Trophoblast cell (in vitro differentiated cells and primary cell): ENCODE measurements around the gene SEMA4C.

Experiments
- DNase-seq, 2 donors: peaks; one replicate each; pipeline ENCODE4 v3.0.0-alpha.2; 2016
- H2AFZ ChIP-seq: 2 replicates; pipeline ENCODE4 v1.6.1; 2013; ENCODE audit warnings: low read length, moderate library complexity, mild to moderate bottlenecking; ENCODE audit not compliant: insufficient read depth, poor library complexity
- H2AK5ac ChIP-seq: 2 replicates; pipeline ENCODE4 v1.6.1; 2013; ENCODE audit warnings: mild to moderate bottlenecking, low read length
- H2BK120ac ChIP-seq: 2 replicates; pipeline ENCODE4 v1.6.1; 2013; ENCODE audit warnings: low read length, mild to moderate bottlenecking, moderate library complexity; ENCODE audit not compliant: insufficient read depth, poor library complexity
- H2BK12ac ChIP-seq: 2 replicates; pipeline ENCODE4 v1.6.1; 2013; ENCODE audit warnings: mild to moderate bottlenecking, low read length, moderate library complexity
- H2BK5ac ChIP-seq: 2 replicates; pipeline ENCODE4 v1.6.1; 2013; ENCODE audit warnings: low read length, low read depth, moderate library complexity, mild to moderate bottlenecking; ENCODE audit not compliant: poor library complexity
- H3K14ac ChIP-seq: 2 replicates; pipeline ENCODE4 v1.6.1; 2013; ENCODE audit warnings: mild to moderate bottlenecking, low read length
- H3K18ac ChIP-seq: 2 replicates; pipeline ENCODE4 v1.6.1; 2013; ENCODE audit warnings: mild to moderate bottlenecking, low read length
- H3K23ac ChIP-seq: 2 replicates; pipeline ENCODE4 v1.6.1; 2013; ENCODE audit warnings: low read length
- H3K27ac ChIP-seq: 2 replicates; pipeline ENCODE4 v1.5.1; 2013; ENCODE audit warnings: low read depth, mild to moderate bottlenecking, inconsistent platforms, low read length, moderate library complexity
- H3K27me3 ChIP-seq: 2 replicates; pipeline ENCODE4 v1.6.1; 2013; ENCODE audit warnings: inconsistent platforms, mild to moderate bottlenecking, low read length, moderate library complexity; ENCODE audit not compliant: insufficient read depth
- H3K36me3 ChIP-seq, 2 experiments: 1 replicate in 1 of 2; 2 replicates in 1 of 2; pipeline ENCODE4 v1.6.1; 2013; ENCODE audit warnings: low read length in 2 of 2, mild to moderate bottlenecking in 2 of 2, moderate library complexity in 1 of 2; ENCODE audit not compliant: insufficient read depth in 2 of 2, control insufficient read depth in 1 of 2
- H3K4ac ChIP-seq: 2 replicates; pipeline ENCODE4 v1.6.1; 2013; ENCODE audit warnings: low read depth, mild to moderate bottlenecking, low read length, moderate library complexity
- H3K4me1 ChIP-seq, 2 experiments: 1 replicate in 1 of 2; 2 replicates in 1 of 2; pipeline ENCODE4 v1.6.1; 2013; ENCODE audit warnings: low read length in 2 of 2, mild to moderate bottlenecking in 2 of 2, moderate library complexity in 1 of 2; ENCODE audit not compliant: insufficient read depth in 2 of 2, control insufficient read depth in 1 of 2
- H3K4me2 ChIP-seq: 2 replicates; pipeline ENCODE4 v1.6.1; 2013; ENCODE audit warnings: inconsistent platforms, mild to moderate bottlenecking, low read length, moderate library complexity
- H3K4me3 ChIP-seq: 2 replicates; pipeline ENCODE4 v1.5.1; 2013; ENCODE audit warnings: mild to moderate bottlenecking, low read depth, low read length, inconsistent platforms
- H3K79me1 ChIP-seq: one replicate; pipeline ENCODE4 v1.6.1; 2013; ENCODE audit warnings: low read length
- H3K79me2 ChIP-seq: 2 replicates; pipeline ENCODE4 v1.6.1; 2013; ENCODE audit warnings: low read length, mild to moderate bottlenecking; ENCODE audit not compliant: control insufficient read depth, insufficient read depth, poor library complexity
- H3K9ac ChIP-seq: 2 replicates; pipeline ENCODE4 v1.6.1; 2013; ENCODE audit warnings: mild to moderate bottlenecking, low read length
- H3K9me3 ChIP-seq: 2 replicates; pipeline ENCODE4 v1.6.1; 2013; ENCODE audit warnings: low read depth, mild to moderate bottlenecking, control low read depth, inconsistent platforms, low read length; ENCODE audit not compliant: insufficient read depth
- H4K12ac ChIP-seq: 2 replicates; pipeline ENCODE4 v1.6.1; 2013; ENCODE audit warnings: low read depth, mild to moderate bottlenecking, low read length, moderate library complexity
- H4K8ac ChIP-seq: 2 replicates; pipeline ENCODE4 v1.6.1; 2013; ENCODE audit warnings: low read depth, mild to moderate bottlenecking, low read length, moderate library complexity
- H4K91ac ChIP-seq: one replicate; pipeline ENCODE4 v1.6.1; 2013; ENCODE audit warnings: low read depth, mild to moderate bottlenecking, low read length, moderate library complexity
- WGBS: extraction: QIAGEN DNeasy Blood & Tissue Kit; methylation state at CpG from one replicate; pipeline ENCODE4 v1.1.7; 2013; ENCODE audit warnings: missing lambda C conversion rate; ENCODE audit not compliant: insufficient read length, insufficient coverage; ENCODE audit errors: extremely low coverage; 5-methylcytosine and 5-hydroxymethylcytosine counted together

Gene SEMA4C

DNA sequence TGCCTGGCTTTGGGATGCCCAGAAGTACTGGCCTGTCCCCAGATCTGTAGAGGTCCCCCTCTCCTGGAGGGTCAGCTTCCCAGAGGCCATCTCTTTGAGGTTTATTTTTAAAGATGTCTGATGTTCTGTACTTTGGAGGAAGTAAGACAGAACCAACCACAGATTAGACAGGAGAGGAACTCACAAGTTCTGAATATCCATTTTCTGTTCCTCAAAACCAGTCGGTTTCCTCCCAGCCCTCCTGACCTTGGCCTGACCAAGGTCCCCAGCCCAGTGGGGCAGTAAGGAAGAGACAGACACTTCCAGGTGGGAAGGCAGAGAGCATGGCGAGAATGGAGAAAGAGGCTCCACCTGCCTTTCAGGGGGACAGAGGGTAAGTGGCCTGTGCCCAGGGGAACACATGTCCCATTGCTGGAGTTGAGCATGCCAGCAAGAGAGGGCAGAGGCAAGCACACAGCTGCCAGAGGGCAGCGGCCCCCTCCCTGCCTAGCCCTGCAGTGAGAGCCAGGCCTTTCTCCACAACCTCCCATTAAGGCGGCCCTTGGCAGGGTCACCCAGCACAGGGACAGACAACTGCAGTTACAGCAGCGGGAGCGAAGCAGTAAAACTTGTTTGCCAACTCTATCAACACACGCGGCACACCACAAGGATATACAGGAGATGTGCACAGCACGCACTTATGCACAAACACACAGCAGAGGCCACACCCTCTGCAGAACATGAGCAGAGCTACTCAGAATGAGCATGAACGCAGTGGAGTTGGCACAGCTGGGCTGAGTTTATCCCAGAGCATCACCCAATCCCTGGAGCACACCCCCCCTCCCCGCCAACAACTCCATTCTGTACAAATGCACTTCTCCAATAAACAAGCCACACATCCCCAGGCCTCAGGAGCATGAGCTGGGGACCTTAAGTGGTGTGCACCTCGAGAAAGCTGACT, 18.5 kb upstream of the SEMA4C start:
- Histone ChIP-seq H3K4me1 (peaks cover 79 to 86% of the 10 kb centered on the region in 2 experiments), H3K9me3 (peaks cover 2% of the 10 kb centered on the region), H3K4me2 (peak overlapping the region; percentile 6), H2BK5ac (peak overlapping the region; percentile 47), H3K9ac (no peak overlapping the region), H3K4ac (peak overlapping the region; percentile 38), H2AFZ (no peak overlapping the region), H3K79me1 (peaks cover 79% of the 10 kb centered on the region), H3K23ac (no peak overlapping the region), H4K91ac (peak overlapping the region; percentile 85), H3K27me3 (no peaks in the 10 kb centered on the region), H4K8ac (peak overlapping the region; percentile 40), H3K36me3 (no peaks in the 10 kb centered on the region), H4K12ac (peak overlapping the region; percentile 3), H3K18ac (peak overlapping the region; percentile 51), H3K4me3 (no peak overlapping the region), H3K79me2 (peaks cover 37% of the 10 kb centered on the region), H3K27ac (peak overlapping the region; percentile 81), H3K14ac (peak overlapping the region; percentile 52), H2AK5ac (peak overlapping the region; percentile 70), H2BK120ac (peak overlapping the region; percentile 69), H2BK12ac (peak overlapping the region; percentile 53)
- DNase-seq = peak; percentile 86 to 92
- no CpG with 5 or more reads among the region's 12 CpGs for WGBS

DNA sequence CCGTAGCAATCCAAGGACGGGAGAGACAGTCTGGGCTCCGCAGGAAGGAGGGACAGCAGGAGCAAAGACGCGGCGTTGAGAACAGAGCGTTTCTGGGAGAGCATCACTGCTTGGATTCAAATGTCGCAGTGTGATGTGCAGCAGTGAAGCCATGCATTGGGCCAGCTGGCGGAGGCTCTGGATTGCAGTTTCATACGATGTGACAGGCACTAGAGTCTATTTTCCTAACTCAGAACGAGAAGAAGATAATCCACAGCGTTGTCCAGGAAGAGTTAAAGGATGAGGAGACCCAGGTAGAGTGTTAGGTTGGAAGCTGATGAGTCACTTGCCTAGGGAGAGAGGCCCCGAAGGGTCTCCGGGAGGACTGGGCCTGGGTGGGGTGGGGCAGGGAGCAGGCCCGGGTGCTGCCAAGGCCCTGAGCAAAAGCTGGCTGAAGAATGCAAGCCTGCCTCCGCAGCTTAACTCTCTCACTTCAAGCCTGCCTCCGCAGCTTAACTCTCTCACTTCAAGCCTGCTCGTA, 17.7 kb upstream of the SEMA4C start:
- WGBS = no CpG with 5 or more reads among the region's 18 CpGs
- peak overlapping the region; percentile 38 for H3K4ac ChIP-seq

DNA sequence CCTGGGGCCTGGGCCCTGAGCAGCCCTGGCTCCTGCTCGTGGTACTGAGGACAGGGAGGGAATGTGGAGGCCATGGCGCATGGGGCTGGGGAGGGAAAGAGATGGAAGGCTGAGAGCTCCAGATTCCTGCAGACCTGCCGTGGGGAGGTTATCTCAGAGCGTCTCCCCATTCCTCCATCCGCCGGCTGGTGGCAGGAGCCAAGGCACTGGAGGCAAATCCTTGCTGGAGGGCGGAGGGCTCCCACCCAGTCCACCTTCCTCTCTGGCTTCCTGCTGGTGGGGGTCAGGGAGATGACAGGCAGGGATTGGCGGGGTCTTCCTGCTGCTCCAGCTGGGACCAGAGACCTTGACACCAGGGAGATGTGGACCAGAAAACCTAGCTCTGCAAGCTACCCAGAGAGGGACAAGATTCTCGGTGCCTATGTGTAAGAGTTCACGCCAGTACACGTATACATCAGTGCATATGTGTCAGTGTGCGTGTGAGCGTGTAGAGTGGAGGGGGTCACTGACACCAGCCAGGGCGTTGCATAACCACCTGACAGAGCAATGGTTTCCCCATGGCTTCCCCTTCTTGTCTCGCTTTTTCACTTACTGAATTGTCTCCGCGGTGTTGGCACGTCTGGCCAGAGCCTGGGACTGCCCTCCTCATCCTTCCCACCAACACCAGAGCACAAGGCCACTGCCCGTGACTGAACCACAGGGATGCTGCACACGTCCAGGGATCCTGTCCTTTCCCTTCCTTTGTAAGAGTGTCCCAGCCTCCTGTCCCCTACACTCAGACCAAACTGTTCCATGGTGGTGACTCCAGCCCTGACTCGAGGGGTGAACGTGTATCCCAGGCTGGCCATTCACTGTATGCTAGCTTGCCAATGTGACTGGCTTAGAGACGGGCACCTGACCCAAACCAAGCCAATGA, 15.8 kb upstream of the SEMA4C start:
- H4K8ac ChIP-seq = peak overlapping the region; percentile 58
- no peak overlapping the region for H3K4me3 ChIP-seq
- peaks cover 82% of the 10 kb centered on the region for H3K79me1 ChIP-seq
- peak overlapping the region; percentile 84 for H3K18ac ChIP-seq
- WGBS = no CpG with 5 or more reads among the region's 23 CpGs
- DNase-seq = peak in 1 of 2 donors; percentile 44
- H3K36me3 ChIP-seq = no peaks in the 10 kb centered on the region
- H2BK5ac ChIP-seq = peak overlapping the region; percentile 73
- peak overlapping the region; percentile 3 for H3K4ac ChIP-seq
- H2BK120ac ChIP-seq = peak overlapping the region; percentile 97
- H2AFZ ChIP-seq = peak overlapping the region; percentile 32
- no peaks in the 10 kb centered on the region for H3K27me3 ChIP-seq
- no peak overlapping the region for H3K4me2 ChIP-seq
- H4K12ac ChIP-seq = no peak overlapping the region
- H2BK12ac ChIP-seq = peak overlapping the region; percentile 63
- peak overlapping the region; percentile 63 for H3K27ac ChIP-seq
- peak overlapping the region; percentile 95 for H4K91ac ChIP-seq
- H2AK5ac ChIP-seq = peak overlapping the region; percentile 90
- no peak overlapping the region for H3K9ac ChIP-seq
- peaks cover 80 to 86% of the 10 kb centered on the region in 2 experiments for H3K4me1 ChIP-seq
- peak overlapping the region; percentile 83 for H3K14ac ChIP-seq
- peaks cover 37% of the 10 kb centered on the region for H3K79me2 ChIP-seq
- H3K23ac ChIP-seq = no peak overlapping the region
- peaks cover 2% of the 10 kb centered on the region for H3K9me3 ChIP-seq

More for the DNA sequence above, 17.7 kb upstream of the SEMA4C start:
- Histone ChIP-seq H2BK5ac (peak overlapping the region; percentile 26), H3K4me1 (peaks cover 85 to 89% of the 10 kb centered on the region in 2 experiments), H4K8ac (peak overlapping the region; percentile 40), H3K18ac (peak overlapping the region; percentile 51), H3K36me3 (no peaks in the 10 kb centered on the region), H4K91ac (peak overlapping the region; percentile 85), H3K9ac (no peak overlapping the region), H2AK5ac (peak overlapping the region; percentile 53), H4K12ac (peak overlapping the region; percentile 3), H3K79me1 (peaks cover 82% of the 10 kb centered on the region), H3K14ac (peak overlapping the region; percentile 48), H2BK120ac (peak overlapping the region; percentile 69), H3K9me3 (peaks cover 2% of the 10 kb centered on the region), H2AFZ (peak overlapping the region; percentile 4), H3K4me3 (no peak overlapping the region), H3K4me2 (peak overlapping the region; percentile 6), H3K27ac (peak overlapping the region; percentile 81), H2BK12ac (peak overlapping the region; percentile 84), H3K79me2 (peaks cover 39% of the 10 kb centered on the region), H3K27me3 (no peaks in the 10 kb centered on the region), H3K23ac (no peak overlapping the region)
- peak; percentile 73 to 75 for DNase-seq
